ENCODE results near the gene CD300LD. TPM values are rescaled to one million over a fixed set of nuclear protein-coding genes. Genes with fewer than 3 reads are reported as not detected.

Gene CD300LD
- total RNA-seq, 1 experiment from 2014 or later = not detected

- intact Hi-C loops (cut with micrococcal nuclease) = loop anchor here (10.0 kb wide), 1 partner anchor 297 kb away; no protein-coding TSS in a partner anchor
- BruUV-seq (replicated peaks) = no TSS peak
- no peak for DNase-seq (ENCODE audit: unreplicated experiment)
- no peaks in the 10 kb centered on the region for H3K27me3 Mint-ChIP-seq (ENCODE audit: insufficient read depth, unreplicated experiment)
- POLR2A ChIA-PET = interaction anchor here (1.0 to 1.7 kb wide), 3 partner anchors 16 to 48 kb away, joined by 3 to 11 read pairs (median 3); no protein-coding TSS in a partner anchor
- peak overlapping the region; percentile 41 for H3K27ac Mint-ChIP-seq (ENCODE audit: low read depth, unreplicated experiment)
- no peaks in the 10 kb centered on the region for H3K36me3 Mint-ChIP-seq (ENCODE audit: insufficient read depth, unreplicated experiment)
- H3K4me1 Mint-ChIP-seq (ENCODE audit: insufficient read depth, unreplicated experiment) = peaks cover 33% of the 10 kb centered on the region
- H3K9me3 Mint-ChIP-seq (ENCODE audit: unreplicated experiment) = peaks cover 6% of the 10 kb centered on the region
- CTCF ChIA-PET = interaction anchor here (0.8 kb wide), 1 partner anchor 16 kb away, joined by 3 read pairs; no protein-coding TSS in a partner anchor
- no peak overlapping the region for H3K4me3 Mint-ChIP-seq (ENCODE audit: unreplicated experiment)
- TF ChIP-seq, protein P1, sequence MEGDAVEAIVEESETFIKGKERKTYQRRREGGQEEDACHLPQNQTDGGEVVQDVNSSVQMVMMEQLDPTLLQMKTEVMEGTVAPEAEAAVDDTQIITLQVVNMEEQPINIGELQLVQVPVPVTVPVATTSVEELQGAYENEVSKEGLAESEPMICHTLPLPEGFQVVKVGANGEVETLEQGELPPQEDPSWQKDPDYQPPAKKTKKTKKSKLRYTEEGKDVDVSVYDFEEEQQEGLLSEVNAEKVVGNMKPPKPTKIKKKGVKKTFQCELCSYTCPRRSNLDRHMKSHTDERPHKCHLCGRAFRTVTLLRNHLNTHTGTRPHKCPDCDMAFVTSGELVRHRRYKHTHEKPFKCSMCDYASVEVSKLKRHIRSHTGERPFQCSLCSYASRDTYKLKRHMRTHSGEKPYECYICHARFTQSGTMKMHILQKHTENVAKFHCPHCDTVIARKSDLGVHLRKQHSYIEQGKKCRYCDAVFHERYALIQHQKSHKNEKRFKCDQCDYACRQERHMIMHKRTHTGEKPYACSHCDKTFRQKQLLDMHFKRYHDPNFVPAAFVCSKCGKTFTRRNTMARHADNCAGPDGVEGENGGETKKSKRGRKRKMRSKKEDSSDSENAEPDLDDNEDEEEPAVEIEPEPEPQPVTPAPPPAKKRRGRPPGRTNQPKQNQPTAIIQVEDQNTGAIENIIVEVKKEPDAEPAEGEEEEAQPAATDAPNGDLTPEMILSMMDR (IDR thresholded peaks at IDR 0.05; ENCODE audit: unreplicated experiment) = no peak
These were observed 23.8 kb downstream of the CD300LD start for GRCh38 chr17:74568106-74568873.

DNA sequence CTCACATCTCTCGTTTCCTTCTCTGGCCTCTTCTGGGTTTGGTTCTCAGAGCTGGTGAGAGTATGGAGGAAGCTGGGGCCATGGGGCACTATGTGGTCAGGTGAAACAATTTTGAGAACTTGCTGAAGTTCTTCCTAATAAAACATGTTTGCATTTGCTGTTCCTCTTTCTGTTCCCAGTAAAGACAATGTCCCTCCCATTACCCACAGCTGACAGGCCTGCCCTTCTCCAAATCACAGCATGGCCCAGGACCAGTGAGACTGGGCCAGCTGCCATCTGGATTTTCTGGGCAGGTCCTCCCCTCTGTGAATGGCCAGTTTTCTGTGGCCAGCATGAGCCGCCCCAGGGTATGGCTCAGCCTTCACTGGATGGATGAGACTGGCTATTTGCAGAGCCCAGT is 24.7 kb downstream of the CD300LD start, which contains the start of gene CD300H:
CD300H (minus strand) TSS at position 113 of the 400 bp plus-strand sequence.
- TF ChIP-seq, protein P1 (IDR thresholded peaks at IDR 0.05; ENCODE audit: unreplicated experiment) = no peak
- peaks cover 33% of the 10 kb centered on the region for H3K4me1 Mint-ChIP-seq (ENCODE audit: insufficient read depth, unreplicated experiment)
- intact Hi-C loops (cut with micrococcal nuclease) = loop anchor here (10.0 kb wide), 1 partner anchor 297 kb away; no protein-coding TSS in a partner anchor
- ChIA-PET CTCF (interaction anchor here (1.2 to 2.3 kb wide), 2 partner anchors 36 to 37 kb away, joined by 5 to 8 read pairs; no protein-coding TSS in a partner anchor), POLR2A (interaction anchor here (0.7 to 1.5 kb wide), 2 partner anchors 47 to 208 kb away, joined by 3 read pairs; no protein-coding TSS in a partner anchor)
- H3K4me3 Mint-ChIP-seq (ENCODE audit: unreplicated experiment) = no peak within 1 kb of the TSS
- H3K36me3 Mint-ChIP-seq (ENCODE audit: insufficient read depth, unreplicated experiment) = no peaks in the 10 kb centered on the region
- DNase-seq (ENCODE audit: unreplicated experiment) = peak; percentile 50
- BruUV-seq (replicated peaks) = no TSS peak
- H3K27ac Mint-ChIP-seq (ENCODE audit: low read depth, unreplicated experiment) = peak within 1 kb of the TSS; percentile 41
- H3K27me3 Mint-ChIP-seq (ENCODE audit: insufficient read depth, unreplicated experiment) = no peaks in the 10 kb centered on the region
- H3K9me3 Mint-ChIP-seq (ENCODE audit: unreplicated experiment) = peaks cover 9% of the 10 kb centered on the region

- no TSS peak for BruUV-seq (replicated peaks)
- Mint-ChIP-seq H3K27me3 (ENCODE audit: insufficient read depth, unreplicated experiment) (no peaks in the 10 kb centered on the region), H3K27ac (ENCODE audit: low read depth, unreplicated experiment) (no peak overlapping the region), H3K4me3 (ENCODE audit: unreplicated experiment) (no peak overlapping the region), H3K4me1 (ENCODE audit: insufficient read depth, unreplicated experiment) (peaks cover 33% of the 10 kb centered on the region), H3K36me3 (ENCODE audit: insufficient read depth, unreplicated experiment) (no peaks in the 10 kb centered on the region), H3K9me3 (ENCODE audit: unreplicated experiment) (peaks cover 9% of the 10 kb centered on the region)
- intact Hi-C loops (cut with micrococcal nuclease) = loop anchor here (1.0 to 10.0 kb wide), 3 partner anchors 36 to 299 kb away; no protein-coding TSS in a partner anchor
- peak; percentile 78 for DNase-seq (ENCODE audit: unreplicated experiment)
- TF ChIP-seq, protein P1 (IDR thresholded peaks at IDR 0.05; ENCODE audit: unreplicated experiment) = peak; percentile 66
- CTCF ChIA-PET = interaction anchor here (0.6 to 2.3 kb wide), 12 partner anchors 8 to 275 kb away, joined by 3 to 9 read pairs (median 4); partner anchors contain the start of gene CD300C
- POLR2A ChIA-PET = interaction anchor here (1.1 kb wide), 1 partner anchor 32 kb away, joined by 3 read pairs; no protein-coding TSS in a partner anchor
These were observed 25.8 kb downstream of the CD300LD start for GRCh38 chr17:74566132-74566753.
